Epidermal melanocyte (primary cell): ENCODE results near the gene GPATCH2.
"Not testable (repeated sequence)": the region's sequence is repeated elsewhere in the genome, so short reads cannot be mapped to it uniquely, and the experiment has no call there.

Source experiments
- DNase-seq: peaks from one replicate; pipeline ENCODE4 v3.0.0; 2011; ENCODE audit warnings: low spot score; ENCODE audit not compliant: insufficient read length

The GPATCH2 gene

GRCh38 chr1:217584286-217584811 lies 46.5 kb downstream of the GPATCH2 start:
- not testable (repeated sequence) for DNase-seq

GRCh38 chr1:217577336-217577735 lies 53.6 kb downstream of the GPATCH2 start:
- DNase-seq: no peak

DNA sequence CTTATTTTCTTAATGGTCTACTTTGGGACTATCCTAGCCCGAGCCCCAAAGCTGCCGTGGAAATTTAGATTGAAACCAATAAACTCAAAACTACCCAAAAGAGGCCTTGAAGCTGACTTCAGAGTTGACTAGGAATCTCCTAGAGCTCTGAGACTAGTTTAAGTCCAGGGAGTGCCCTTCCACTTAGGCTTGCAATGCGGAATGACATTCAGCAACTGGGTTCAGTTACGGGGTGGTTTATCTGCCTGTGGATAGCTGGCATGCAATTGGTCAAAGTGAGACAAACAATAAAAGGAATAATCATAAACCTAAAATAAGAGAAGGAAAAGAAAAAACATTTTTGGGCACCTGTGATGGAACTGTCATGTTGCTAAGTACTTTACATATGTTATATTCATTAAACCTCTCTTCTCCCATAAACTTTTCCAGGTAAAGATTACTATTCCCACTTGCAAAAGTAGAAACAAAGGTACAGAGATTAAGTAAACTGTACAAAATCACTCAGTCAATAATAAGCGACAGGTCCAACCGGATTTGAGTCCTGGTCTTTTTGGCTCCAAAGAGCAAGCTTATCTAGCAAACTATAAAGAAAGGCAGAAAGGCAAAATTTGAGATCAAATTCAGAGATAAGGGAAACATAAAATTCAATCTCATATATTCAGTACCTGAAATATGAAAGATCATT lies 56.5 kb downstream of the GPATCH2 start:
- no peak for DNase-seq

DNA sequence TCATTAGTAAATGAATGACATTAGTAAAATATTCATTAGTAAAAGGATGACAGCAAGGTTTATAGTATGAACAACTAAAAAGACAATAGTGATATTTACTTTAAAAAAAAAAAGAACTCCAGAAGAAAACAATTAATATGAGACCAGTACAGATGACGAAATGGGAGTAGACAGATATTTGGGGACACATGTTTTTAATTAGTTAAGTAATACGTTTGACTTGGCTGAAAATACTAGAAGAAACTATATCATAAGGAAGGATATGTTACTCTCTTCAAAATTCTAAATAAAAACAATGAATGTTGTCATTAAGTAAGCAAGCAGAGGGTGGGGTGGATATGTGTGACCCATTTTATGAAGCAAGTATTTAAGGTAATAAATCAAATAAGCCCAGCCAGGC lies 61.9 kb downstream of the GPATCH2 start:
- no peak for DNase-seq

DNA sequence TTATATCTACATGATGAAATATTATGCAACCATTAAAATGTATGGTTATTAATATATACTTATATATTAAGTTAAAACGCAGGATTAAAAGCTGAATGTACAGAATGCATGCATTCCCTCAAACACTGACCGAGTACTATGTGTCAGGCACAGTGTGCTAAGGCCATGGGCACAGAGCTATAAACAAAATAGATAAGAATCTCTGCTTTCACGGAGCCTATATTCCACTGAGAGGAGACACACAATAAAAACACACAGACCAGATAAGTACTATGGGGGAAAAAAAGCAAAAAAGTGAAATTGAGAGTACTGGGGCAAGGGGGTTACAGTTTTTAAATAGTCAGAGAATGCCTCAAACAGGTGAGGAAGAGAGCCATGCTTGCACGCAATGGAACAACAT lies 62.7 kb downstream of the GPATCH2 start:
- no peak for DNase-seq

DNA sequence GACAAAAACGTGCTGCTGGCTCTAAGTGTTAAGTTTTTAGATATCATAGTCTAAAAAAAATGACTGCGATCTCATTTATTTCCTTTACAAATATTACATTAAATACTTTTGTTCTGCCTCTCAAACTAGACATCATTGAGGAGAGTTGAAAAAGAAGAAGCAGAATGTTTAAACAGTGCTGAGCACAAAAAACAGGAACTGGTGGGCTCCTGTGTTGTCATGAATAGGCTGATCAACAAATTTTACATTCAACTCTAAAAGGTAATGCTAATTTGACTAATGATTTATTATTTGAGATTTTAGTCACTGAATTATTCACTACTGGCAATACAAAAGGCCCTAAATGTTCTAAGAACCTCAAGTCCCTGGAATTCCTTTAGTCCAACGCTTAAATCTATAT lies 66.1 kb downstream of the GPATCH2 start:
- DNase-seq: no peak

DNA sequence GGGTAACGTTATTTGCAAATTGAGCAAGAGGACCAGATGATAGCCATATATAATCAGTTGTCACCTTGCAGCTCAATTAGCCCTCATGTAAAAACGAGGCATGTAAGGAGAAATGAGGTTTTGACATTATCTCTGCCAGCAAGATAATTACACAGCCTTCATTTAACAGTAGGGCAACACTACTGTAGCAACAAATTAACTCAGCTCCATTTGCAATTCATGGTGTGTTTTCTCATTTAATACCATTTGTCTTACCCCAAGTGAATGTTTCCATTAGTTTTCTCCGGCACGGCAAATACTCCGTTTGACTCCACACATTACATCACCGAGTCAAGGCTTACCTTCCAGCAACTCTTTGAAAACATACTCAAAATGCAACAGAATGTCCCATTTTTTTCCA lies 66.7 kb downstream of the GPATCH2 start:
- DNase-seq: no peak

- DNase-seq: no peak
Measured at GRCh38 chr1:217563179-217563578, 67.7 kb downstream of the GPATCH2 start.

GRCh38 chr1:217562229-217562878 lies 68.5 kb downstream of the GPATCH2 start:
- DNase-seq: no peak

DNA sequence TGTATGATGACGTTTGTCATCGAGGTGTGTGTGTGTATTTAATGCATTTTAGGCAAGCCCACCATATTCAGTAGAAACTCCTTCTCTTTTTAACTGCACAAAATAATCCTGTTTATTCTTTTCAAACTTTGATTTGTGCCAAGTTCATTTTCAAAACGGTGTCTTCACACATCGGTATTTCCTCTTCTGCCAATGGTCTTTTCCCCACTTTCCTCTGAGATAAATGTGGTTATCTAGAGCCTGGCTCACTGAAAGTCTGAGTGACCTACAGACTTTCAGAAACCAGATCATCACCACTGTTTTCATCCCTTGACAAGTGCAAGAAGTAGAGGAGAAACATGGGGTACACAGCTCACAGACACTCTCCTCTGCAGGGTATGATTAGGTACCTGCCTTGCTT lies 69.4 kb downstream of the GPATCH2 start:
- no peak for DNase-seq

DNA sequence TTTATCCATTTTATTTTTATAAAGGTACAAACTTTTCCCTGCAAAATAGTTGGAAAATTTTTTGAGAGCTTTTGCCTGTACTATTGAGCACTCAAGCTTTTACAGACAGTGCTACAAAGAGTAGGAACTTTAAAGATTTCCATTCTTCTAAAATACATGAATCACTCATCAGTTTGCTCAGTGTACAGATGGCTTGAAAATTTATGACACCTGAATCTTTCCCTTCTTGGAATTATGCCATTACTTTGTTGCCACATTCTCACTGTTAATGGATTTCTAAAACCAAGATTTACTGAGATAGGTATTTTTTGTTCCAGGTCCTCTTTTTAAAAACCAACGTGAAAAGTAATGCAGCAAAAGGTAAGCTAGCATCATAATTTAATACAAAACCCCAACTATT lies 76.0 kb downstream of the GPATCH2 start:
- no peak for DNase-seq

DNA sequence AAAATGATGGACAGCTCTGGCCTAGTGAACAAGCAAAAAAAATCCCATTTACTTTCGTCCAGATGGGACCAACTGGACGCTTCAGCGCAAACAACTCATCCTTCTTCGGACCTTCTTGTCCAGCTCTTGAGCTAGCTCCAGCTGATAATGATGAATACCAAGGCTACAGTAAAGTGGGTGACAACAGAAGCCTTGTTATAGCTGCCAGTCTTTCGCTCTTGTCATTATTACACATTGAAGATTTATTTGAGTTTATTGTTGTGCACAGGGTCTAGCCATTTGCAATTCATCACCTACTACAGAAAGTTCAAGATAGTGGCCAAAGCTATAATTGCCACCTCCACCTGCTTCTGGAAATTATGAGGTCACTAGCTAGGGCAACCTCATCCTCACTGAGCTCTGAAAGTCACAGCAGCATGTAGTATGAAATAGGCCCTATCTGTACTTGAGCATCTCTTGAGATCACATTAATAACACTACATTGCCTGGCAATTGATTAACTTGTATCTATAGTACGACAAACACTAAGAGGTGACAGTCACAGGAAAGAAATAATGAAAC lies 76.9 kb downstream of the GPATCH2 start:
- no peak for DNase-seq

DNA sequence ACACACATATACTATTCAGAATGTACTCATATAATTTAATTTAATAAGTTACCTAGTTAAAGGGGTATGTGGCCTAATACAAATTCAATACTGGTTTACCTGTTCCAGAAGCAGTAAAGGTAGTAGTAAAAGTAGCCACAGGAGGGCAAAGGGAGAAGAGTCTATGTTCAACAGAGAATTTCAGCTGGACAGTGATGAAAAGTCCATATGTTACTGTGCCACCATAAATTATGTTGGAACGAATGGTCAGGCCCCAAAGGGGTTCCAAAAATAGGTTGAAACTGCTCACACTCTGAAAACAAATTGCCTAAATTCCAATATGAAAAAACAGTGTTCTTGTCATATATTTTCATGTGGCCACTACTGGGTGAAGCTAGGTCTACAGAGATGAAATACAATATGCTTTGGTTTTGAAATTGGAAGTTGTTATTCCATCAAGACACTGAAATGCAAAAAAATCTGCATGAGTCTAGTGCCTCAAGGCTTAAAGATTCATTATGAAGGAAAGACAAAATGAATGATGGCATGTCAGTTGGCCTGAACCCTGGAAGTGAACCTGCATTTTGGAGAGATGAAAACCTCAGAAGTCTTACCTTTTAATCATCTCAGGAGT lies 78.4 kb downstream of the GPATCH2 start:
- no peak for DNase-seq

- no peak for DNase-seq
Measured at GRCh38 chr1:217542837-217543236, 88.1 kb downstream of the GPATCH2 start.

- no peak for DNase-seq
Measured at GRCh38 chr1:217542136-217542777, 88.6 kb downstream of the GPATCH2 start.

- DNase-seq: no peak
Measured at GRCh38 chr1:217540321-217540720, 90.6 kb downstream of the GPATCH2 start.

- DNase-seq: no peak
Measured at GRCh38 chr1:217539510-217539909, 91.4 kb downstream of the GPATCH2 start.

- no peak for DNase-seq
Measured at GRCh38 chr1:217535601-217536377, 95.1 kb downstream of the GPATCH2 start.

- no peak for DNase-seq
Measured at GRCh38 chr1:217534566-217534965, 96.3 kb downstream of the GPATCH2 start.

DNA sequence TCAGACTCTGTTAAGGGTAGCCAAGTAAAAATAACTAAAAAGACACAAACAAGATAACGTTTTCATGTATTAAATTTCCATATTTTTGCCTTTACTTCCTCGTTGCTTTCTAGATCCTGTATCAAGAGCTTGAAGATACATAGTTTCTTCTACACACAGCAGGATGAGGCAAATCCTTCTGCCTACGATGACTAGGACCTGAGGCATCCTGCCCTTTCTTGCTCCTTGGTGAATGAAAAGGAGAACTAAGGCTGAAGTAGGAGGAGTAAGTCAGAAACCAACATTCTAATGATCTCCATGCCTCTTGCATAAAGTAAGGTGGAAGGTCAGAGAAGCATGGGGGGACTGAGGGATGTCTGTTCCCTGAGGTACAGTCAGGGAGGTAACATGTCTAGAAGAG lies 102.6 kb downstream of the GPATCH2 start:
- DNase-seq: no peak

DNA sequence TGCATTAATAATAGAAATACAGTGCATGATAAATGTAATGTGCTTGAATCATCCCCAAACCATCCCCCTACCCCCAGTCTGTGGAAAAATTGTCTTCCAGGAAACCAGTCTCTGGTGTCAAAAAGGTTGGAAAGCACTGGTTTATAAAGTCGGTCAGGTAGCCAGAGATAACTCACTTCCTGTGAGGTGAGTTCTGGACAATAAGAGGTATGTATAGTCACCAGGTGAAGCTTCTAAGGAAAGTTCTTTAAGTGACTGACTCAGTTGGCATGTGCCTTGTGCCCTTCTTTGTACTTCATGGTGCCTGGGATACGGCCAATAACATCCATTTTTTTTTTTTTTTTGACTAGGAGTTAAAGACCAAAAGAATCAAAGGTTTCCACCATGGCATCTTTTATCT lies 103.7 kb downstream of the GPATCH2 start:
- no peak for DNase-seq
